AG09309 (cell line): ENCODE measurements around the gene HDHD2.

Source experiments
- DNase-seq: peaks from one replicate; pipeline ENCODE4 v3.0.0-alpha.2; 2010; ENCODE audit warnings: low read depth
- H3K4me3 ChIP-seq: 2 replicates; pipeline ENCODE4 v1.5.1; 2011; ENCODE audit warnings: mild to moderate bottlenecking, low read depth, low read length, moderate library complexity; ENCODE audit not compliant: control insufficient read depth
- CTCF ChIP-seq: IDR thresholded peaks from 2 replicates; pipeline ENCODE4 v1.5.1; 2011; ENCODE audit warnings: mild to moderate bottlenecking, low read depth, low read length, inconsistent platforms; ENCODE audit not compliant: insufficient read depth, control insufficient read depth; ENCODE audit errors: missing control alignments

The HDHD2 gene

GRCh38 chr18:47080872-47081271, 69.4 kb downstream of the HDHD2 start:
- no peak overlapping the region for H3K4me3 ChIP-seq
- DNase-seq: no peak
- no peak for TF ChIP-seq CTCF

- DNase-seq: no peak
- TF ChIP-seq CTCF: no peak
- H3K4me3 ChIP-seq: no peak overlapping the region
These were observed 73.2 kb downstream of the HDHD2 start for GRCh38 chr18:47077111-47077510.

GRCh38 chr18:47075098-47075883, 75.0 kb downstream of the HDHD2 start:
- no peak for TF ChIP-seq CTCF
- DNase-seq: no peak
- no peak overlapping the region for H3K4me3 ChIP-seq

DNA sequence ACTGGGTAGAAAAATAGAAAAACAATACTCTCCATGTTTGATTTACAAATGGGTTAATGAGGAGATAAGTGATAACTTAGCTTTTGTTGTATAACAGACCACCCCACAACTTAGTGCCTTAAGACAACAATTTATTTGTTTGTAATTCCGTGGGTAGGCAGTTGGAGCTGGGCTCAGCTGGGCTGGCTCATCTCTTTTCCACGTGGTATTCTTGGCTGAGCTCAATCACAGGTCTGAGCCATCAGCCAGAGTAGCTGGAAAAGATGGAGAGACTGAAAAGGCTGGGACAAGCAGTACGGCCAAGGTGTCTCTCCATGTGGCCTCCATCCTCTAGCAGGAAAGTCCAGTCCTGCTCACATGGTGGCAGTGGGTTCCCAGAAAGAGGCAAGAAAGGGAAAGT, 82.7 kb downstream of the HDHD2 start:
- DNase-seq: no peak
- TF ChIP-seq CTCF: no peak
- no peak overlapping the region for H3K4me3 ChIP-seq

DNA sequence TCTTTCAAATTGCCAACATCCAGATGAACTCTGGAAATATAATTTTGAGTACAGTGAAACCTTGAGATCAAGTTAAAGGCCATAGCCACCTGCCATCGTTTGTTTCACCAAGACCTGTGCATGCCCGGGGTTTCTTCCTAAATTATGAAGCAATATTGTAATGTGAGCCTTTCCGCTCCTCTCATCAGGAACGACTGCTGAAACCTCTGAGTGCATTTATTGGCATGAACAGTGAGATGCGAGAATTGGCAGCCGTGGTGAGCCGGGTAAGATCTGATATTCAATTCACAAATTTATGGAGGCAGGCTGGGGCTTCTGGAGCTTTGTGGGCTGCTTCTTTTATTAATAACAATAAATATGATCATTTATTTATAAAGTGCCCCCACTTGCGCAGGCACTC, 87.2 kb downstream of the HDHD2 start:
- no peak overlapping the region for H3K4me3 ChIP-seq
- TF ChIP-seq CTCF: no peak
- DNase-seq: no peak

- DNase-seq: no peak
- TF ChIP-seq CTCF: no peak
- H3K4me3 ChIP-seq: no peak overlapping the region
These were observed 87.8 kb downstream of the HDHD2 start for GRCh38 chr18:47062471-47062870.
